ENCODE measurements around the gene GPR135. TPM values are rescaled to one million over a fixed set of nuclear protein-coding genes. Genes with fewer than 3 reads are reported as not detected.
"Not testable (repeated sequence)": the region's sequence is repeated elsewhere in the genome, so short reads cannot be mapped to it uniquely, and the experiment has no call there.

The GPR135 gene
- total and polyA plus RNA-seq, 10 of the 15 experiments (the other 5 are each of a cell fraction or from before 2014, with no cell fraction given): 0.11 to 1.1 (median 0.86) TPM

DNA sequence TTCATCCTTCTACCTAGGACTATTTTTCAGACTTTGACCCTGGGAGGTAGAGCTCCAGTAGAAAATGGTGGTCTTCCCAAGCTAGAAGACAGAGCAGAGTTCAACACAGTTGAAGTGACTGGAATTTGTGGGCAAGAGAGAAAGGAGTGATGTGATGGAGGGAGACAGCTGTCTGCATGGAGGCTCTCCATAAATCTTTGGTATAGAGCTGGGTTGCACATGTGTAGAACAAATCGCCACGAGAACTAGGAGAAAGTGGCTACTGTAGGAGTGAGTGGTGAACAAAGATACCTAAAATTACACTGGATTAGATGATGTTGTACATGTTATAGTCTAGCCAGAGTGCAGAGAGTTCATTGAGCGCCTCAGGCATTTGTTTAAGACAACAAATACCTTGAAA lies 14.5 kb downstream of the GPR135 start:
- no peaks in the 10 kb centered on the region for H4K20me1 ChIP-seq (ENCODE audit: control insufficient read depth, insufficient read depth)
- TF ChIP-seq SP1 (IDR thresholded peaks at IDR 0.05; ENCODE audit: low read depth, low read length) (no peak), RAD51 (IDR thresholded peaks at IDR 0.05) (no peak), ASH2L (IDR thresholded peaks at IDR 0.05; ENCODE audit: borderline replicate concordance, low read depth) (no peak), POLR2A (IDR thresholded peaks at IDR 0.05; ENCODE audit: low read depth, low read length) (no peak), ZNF622 (IDR thresholded peaks at IDR 0.05) (no peak), NFYB (IDR thresholded peaks at IDR 0.05; ENCODE audit: insufficient read depth, low read depth, low read length) (no peak), LARP7 (IDR thresholded peaks at IDR 0.05) (no peak), BMI1 (IDR thresholded peaks at IDR 0.05; ENCODE audit: borderline replicate concordance) (no peak)
- TF ChIP-seq, protein P1, sequence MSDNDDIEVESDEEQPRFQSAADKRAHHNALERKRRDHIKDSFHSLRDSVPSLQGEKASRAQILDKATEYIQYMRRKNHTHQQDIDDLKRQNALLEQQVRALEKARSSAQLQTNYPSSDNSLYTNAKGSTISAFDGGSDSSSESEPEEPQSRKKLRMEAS (IDR thresholded peaks at IDR 0.05; ENCODE audit: low read depth, low read length): no peak
- TF ChIP-seq, protein P2, sequence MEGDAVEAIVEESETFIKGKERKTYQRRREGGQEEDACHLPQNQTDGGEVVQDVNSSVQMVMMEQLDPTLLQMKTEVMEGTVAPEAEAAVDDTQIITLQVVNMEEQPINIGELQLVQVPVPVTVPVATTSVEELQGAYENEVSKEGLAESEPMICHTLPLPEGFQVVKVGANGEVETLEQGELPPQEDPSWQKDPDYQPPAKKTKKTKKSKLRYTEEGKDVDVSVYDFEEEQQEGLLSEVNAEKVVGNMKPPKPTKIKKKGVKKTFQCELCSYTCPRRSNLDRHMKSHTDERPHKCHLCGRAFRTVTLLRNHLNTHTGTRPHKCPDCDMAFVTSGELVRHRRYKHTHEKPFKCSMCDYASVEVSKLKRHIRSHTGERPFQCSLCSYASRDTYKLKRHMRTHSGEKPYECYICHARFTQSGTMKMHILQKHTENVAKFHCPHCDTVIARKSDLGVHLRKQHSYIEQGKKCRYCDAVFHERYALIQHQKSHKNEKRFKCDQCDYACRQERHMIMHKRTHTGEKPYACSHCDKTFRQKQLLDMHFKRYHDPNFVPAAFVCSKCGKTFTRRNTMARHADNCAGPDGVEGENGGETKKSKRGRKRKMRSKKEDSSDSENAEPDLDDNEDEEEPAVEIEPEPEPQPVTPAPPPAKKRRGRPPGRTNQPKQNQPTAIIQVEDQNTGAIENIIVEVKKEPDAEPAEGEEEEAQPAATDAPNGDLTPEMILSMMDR (IDR thresholded peaks at IDR 0.05 in 2 of 3, conservative IDR thresholded peaks at IDR 0.05 in 1 of 3; ENCODE audit: control insufficient read depth in 2 of 3, extremely low read depth in 1 of 3, insufficient read depth in 1 of 3, low read depth in 3 of 3, low read length in 3 of 3): no peak
- TF ChIP-seq, protein P3, sequence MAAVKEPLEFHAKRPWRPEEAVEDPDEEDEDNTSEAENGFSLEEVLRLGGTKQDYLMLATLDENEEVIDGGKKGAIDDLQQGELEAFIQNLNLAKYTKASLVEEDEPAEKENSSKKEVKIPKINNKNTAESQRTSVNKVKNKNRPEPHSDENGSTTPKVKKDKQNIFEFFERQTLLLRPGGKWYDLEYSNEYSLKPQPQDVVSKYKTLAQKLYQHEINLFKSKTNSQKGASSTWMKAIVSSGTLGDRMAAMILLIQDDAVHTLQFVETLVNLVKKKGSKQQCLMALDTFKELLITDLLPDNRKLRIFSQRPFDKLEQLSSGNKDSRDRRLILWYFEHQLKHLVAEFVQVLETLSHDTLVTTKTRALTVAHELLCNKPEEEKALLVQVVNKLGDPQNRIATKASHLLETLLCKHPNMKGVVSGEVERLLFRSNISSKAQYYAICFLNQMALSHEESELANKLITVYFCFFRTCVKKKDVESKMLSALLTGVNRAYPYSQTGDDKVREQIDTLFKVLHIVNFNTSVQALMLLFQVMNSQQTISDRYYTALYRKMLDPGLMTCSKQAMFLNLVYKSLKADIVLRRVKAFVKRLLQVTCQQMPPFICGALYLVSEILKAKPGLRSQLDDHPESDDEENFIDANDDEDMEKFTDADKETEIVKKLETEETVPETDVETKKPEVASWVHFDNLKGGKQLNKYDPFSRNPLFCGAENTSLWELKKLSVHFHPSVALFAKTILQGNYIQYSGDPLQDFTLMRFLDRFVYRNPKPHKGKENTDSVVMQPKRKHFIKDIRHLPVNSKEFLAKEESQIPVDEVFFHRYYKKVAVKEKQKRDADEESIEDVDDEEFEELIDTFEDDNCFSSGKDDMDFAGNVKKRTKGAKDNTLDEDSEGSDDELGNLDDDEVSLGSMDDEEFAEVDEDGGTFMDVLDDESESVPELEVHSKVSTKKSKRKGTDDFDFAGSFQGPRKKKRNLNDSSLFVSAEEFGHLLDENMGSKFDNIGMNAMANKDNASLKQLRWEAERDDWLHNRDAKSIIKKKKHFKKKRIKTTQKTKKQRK (IDR thresholded peaks at IDR 0.05; ENCODE audit: low read depth, low read length): no peak
- 90% methylated on average over 3 of the region's 3 CpGs for WGBS (ENCODE audit: insufficient coverage, insufficient replicate concordance, low lambda C conversion rate, missing lambda C conversion rate)
- H3K79me2 ChIP-seq (ENCODE audit: control insufficient read depth, insufficient read depth, low read length): no peaks in the 10 kb centered on the region
- in situ Hi-C loops (cut with MboI): no loop called here
- no peaks in the 10 kb centered on the region for H3K4me1 ChIP-seq (ENCODE audit: control insufficient read depth, insufficient read depth, low read length)
- no peaks in the 10 kb centered on the region for H3K36me3 ChIP-seq (ENCODE audit: control insufficient read depth in 2 of 2, insufficient read depth in 2 of 2, low read length in 1 of 2)
- H3K4me2 ChIP-seq (ENCODE audit: control insufficient read depth, insufficient read depth): no peak overlapping the region
- ChIA-PET RAD21 (ENCODE audit: unreplicated experiment) (interaction anchor here (0.6 kb wide), 1 partner anchor 61 kb away, joined by 3 read pairs; no protein-coding TSS in a partner anchor), CTCF (interaction anchor here (0.7 to 1.8 kb wide), 9 partner anchors 13 to 880 kb away, joined by 3 to 5 read pairs (median 4); partner anchors contain the start of gene CCDC175), POLR2A (no interaction called here), SMC1A (ENCODE audit: uncharacterized antibody, unreplicated experiment) (interaction anchor here (0.7 to 1.1 kb wide), 3 partner anchors 10 to 53 kb away, joined by 3 to 4 read pairs (median 3); no protein-coding TSS in a partner anchor)
- no peak overlapping the region for H3K4me3 ChIP-seq
- H2AFZ ChIP-seq (ENCODE audit: control insufficient read depth, low read depth, low read length): no peak overlapping the region
- no peak overlapping the region for H3K27ac ChIP-seq (ENCODE audit: control insufficient read depth, insufficient read depth)
- intact Hi-C loops (cut with micrococcal nuclease; ENCODE audit: unreplicated experiment): no loop called here
- H3K9ac ChIP-seq (ENCODE audit: control insufficient read depth, insufficient read depth, low read length): no peak overlapping the region
- ATAC-seq: no peak
- BruUV-seq (replicated peaks): no TSS peak
- no peaks in the 10 kb centered on the region for H3K27me3 ChIP-seq (replicated peaks in 1 of 2; ENCODE audit: control insufficient read depth in 2 of 2, insufficient read depth in 2 of 2, low read length in 1 of 2)
- DNase-seq (ENCODE audit: low read depth, low spot score): no peak
- H3K9me3 ChIP-seq (replicated peaks; ENCODE audit: control insufficient read depth, insufficient read depth, low read length): no peaks in the 10 kb centered on the region
- FAIRE-seq: no peak

DNA sequence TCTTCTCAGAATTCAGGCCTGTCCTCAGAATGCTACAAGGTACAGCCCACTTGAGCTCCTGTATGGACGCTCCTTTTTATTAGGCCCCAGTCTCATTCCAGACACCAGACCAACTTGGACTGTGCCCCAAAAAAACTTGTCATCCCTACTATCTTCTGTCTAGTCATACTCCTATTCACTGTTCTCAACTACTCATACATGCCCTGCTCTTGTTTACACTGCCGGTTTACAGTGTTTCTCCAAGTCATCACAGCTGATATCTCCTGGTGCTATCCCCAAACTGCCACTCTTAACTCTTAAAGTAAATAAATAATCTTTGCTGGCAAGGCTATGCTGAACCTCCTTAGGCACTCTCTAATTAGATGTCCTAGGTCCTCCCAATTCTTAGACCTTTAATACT lies 16.5 kb downstream of the GPR135 start:
- H3K79me2 ChIP-seq (ENCODE audit: control insufficient read depth, insufficient read depth, low read length); H3K36me3 ChIP-seq (ENCODE audit: control insufficient read depth in 2 of 2, insufficient read depth in 2 of 2, low read length in 1 of 2); ATAC-seq; DNase-seq (ENCODE audit: low read depth, low spot score); H3K27me3 ChIP-seq (replicated peaks in 1 of 2; ENCODE audit: control insufficient read depth in 2 of 2, insufficient read depth in 2 of 2, low read length in 1 of 2); H3K4me2 ChIP-seq (ENCODE audit: control insufficient read depth, insufficient read depth); H3K27ac ChIP-seq (ENCODE audit: control insufficient read depth, insufficient read depth); RAD21 ChIA-PET (ENCODE audit: unreplicated experiment); POLR2A ChIA-PET; H4K20me1 ChIP-seq (ENCODE audit: control insufficient read depth, insufficient read depth); H3K9ac ChIP-seq (ENCODE audit: control insufficient read depth, insufficient read depth, low read length); H3K4me3 ChIP-seq; H3K4me1 ChIP-seq (ENCODE audit: control insufficient read depth, insufficient read depth, low read length); CTCF ChIA-PET; FAIRE-seq; BruUV-seq (replicated peaks); H2AFZ ChIP-seq (ENCODE audit: control insufficient read depth, low read depth, low read length); H3K9me3 ChIP-seq (replicated peaks; ENCODE audit: control insufficient read depth, insufficient read depth, low read length): not testable (repeated sequence)
- intact Hi-C loops (cut with micrococcal nuclease; ENCODE audit: unreplicated experiment): loop anchor here (10.0 kb wide), 1 partner anchor 944 kb away; no protein-coding TSS in a partner anchor
- WGBS (ENCODE audit: insufficient coverage, insufficient replicate concordance, low lambda C conversion rate, missing lambda C conversion rate): 59% methylated on average over 2 of the region's 2 CpGs
- in situ Hi-C loops (cut with MboI): loop anchor here (10.0 kb wide), 1 partner anchor 954 kb away; no protein-coding TSS in a partner anchor
- SMC1A ChIA-PET (ENCODE audit: uncharacterized antibody, unreplicated experiment): interaction anchor here (1.4 kb wide), 1 partner anchor 13 kb away, joined by 3 read pairs; no protein-coding TSS in a partner anchor

Measured in GM12878 (cell line).